Body of pancreas (tissue), 4 donors: Measurements from ENCODE around the gene NRG3. TPM values are rescaled to one million over a fixed set of nuclear protein-coding genes. Genes with fewer than 3 reads are reported as not detected.

Source experiments
- ATAC-seq: fragments of 150-250 bp; one replicate; pipeline ENCODE4 v1.9.1; 2016
- DNase-seq, 4 donors: peaks; one replicate each; pipeline ENCODE4 v3.0.0-alpha.2; 2019
- H3K27ac ChIP-seq, 4 donors: fragments of 200-600 bp; sonication (generic); 1 replicate in 3 of 4; 2 replicates in 1 of 4; pipeline versions ENCODE4 v1.5.1 to v1.6.1; 2016 to 2019; ENCODE audit warnings: mild to moderate bottlenecking in 1 of 4, mixed read lengths in 1 of 4, moderate library complexity in 1 of 4
- H3K27me3 ChIP-seq, 2 donors: fragments of 200-600 bp; sonication (generic); one replicate each; pipeline ENCODE4 v1.6.0; 2016; ENCODE audit warnings: mild to moderate bottlenecking in 1 of 2
- H3K36me3 ChIP-seq, 2 donors: fragments of 200-600 bp; sonication (generic); replicated peaks in 1 of 2; 2 replicates each; pipeline ENCODE4 v1.5.1; 2016; ENCODE audit warnings: low read depth in 2 of 2; ENCODE audit not compliant: insufficient read depth in 1 of 2
- H3K4me1 ChIP-seq: fragments of 200-600 bp; sonication (generic); one replicate; pipeline ENCODE4 v1.6.0; 2016
- H3K4me3 ChIP-seq, 2 donors: fragments of 200-600 bp; sonication (generic); 1 replicate in 1 of 2; 2 replicates in 1 of 2; pipeline ENCODE4 v1.5.1; 2016 to 2019
- H3K9me3 ChIP-seq, 3 donors: fragments of 200-600 bp; sonication (generic); 1 replicate in 2 of 3; 2 replicates in 1 of 3; pipeline ENCODE4 v1.5.1; 2016
- POLR2A ChIP-seq, 3 donors: fragments of 450-650 bp; IDR thresholded peaks; one replicate each; pipeline ENCODE4 v1.6.1; 2016; ENCODE audit warnings: antibody characterized with exemption in 3 of 3, mild to moderate bottlenecking in 2 of 3
- WGBS, 2 donors: methylation state at CpG; one replicate each; pipeline ENCODE4 v1.1.5; 2017; 5-methylcytosine and 5-hydroxymethylcytosine counted together
- intact Hi-C: fragments of 100-400 bp; cut with DNase I; formaldehyde crosslinking; loops from one replicate; pipeline ENCODE4 v1.15.1; 2023
- total RNA-seq, 2 donors: library from RNA; depleted of rRNA; stranded (reverse); fragments of >200 nt; gene quantifications; one replicate each; pipeline ENCODE4 v1.1.0, GENCODE V29; 2016
- TF ChIP-seq, protein P1 (sequence below), 7 experiments: fragments of 450-650 bp in 4 of 7; fragments of 200-600 bp in 3 of 7; sonication (generic) in 3 of 7; IDR thresholded peaks; one replicate each; pipeline ENCODE4 v1.5.1; 2016 to 2019; ENCODE audit warnings: antibody characterized with exemption in 7 of 7

Gene NRG3
- total RNA-seq, 2 donors from 2014 or later: 0.26 TPM; not detected in 1

GRCh38 chr10:82908751-82909150 is 1033.8 kb downstream of the NRG3 start:
- intact Hi-C loops: no loop called here
- DNase-seq (no peak), ATAC-seq (no peak)
- WGBS, 2 donors: 68 to 74% methylated on average over 6 of the region's 6 CpGs
- Histone ChIP-seq H3K27me3 (no peaks in the 10 kb centered on the region), H3K36me3 (no peaks in the 10 kb centered on the region), H3K9me3 (no peaks in the 10 kb centered on the region), H3K27ac (no peak overlapping the region), H3K4me3 (no peak overlapping the region), H3K4me1 (no peaks in the 10 kb centered on the region)
- TF ChIP-seq, protein P1, sequence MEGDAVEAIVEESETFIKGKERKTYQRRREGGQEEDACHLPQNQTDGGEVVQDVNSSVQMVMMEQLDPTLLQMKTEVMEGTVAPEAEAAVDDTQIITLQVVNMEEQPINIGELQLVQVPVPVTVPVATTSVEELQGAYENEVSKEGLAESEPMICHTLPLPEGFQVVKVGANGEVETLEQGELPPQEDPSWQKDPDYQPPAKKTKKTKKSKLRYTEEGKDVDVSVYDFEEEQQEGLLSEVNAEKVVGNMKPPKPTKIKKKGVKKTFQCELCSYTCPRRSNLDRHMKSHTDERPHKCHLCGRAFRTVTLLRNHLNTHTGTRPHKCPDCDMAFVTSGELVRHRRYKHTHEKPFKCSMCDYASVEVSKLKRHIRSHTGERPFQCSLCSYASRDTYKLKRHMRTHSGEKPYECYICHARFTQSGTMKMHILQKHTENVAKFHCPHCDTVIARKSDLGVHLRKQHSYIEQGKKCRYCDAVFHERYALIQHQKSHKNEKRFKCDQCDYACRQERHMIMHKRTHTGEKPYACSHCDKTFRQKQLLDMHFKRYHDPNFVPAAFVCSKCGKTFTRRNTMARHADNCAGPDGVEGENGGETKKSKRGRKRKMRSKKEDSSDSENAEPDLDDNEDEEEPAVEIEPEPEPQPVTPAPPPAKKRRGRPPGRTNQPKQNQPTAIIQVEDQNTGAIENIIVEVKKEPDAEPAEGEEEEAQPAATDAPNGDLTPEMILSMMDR (IDR thresholded peaks at IDR 0.05): no peak
- no peak for TF ChIP-seq POLR2A (IDR thresholded peaks at IDR 0.05)

DNA sequence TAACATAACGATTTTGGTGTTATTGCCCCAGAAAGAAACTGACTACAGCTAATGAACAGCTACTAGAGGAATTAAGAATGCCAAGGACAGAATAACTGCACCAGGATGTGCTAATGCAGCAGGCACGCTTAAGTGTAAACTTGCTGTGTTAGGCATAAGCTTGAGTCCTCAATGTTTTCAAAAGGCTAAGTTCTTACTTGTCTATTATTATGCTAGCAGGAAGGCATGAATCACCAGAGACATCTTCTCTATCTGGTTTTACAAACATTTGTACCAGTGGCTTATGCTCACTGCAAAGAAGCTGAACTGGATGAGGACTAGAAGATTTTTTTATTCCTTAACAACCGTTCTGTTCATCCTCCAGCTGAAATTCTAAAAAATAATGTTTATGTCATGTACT is 1035.3 kb downstream of the NRG3 start:
- Histone ChIP-seq H3K4me1 (no peaks in the 10 kb centered on the region), H3K27me3 (no peaks in the 10 kb centered on the region), H3K36me3 (no peaks in the 10 kb centered on the region), H3K4me3 (no peak overlapping the region), H3K27ac (no peak overlapping the region), H3K9me3 (no peaks in the 10 kb centered on the region)
- DNase-seq (no peak), ATAC-seq (no peak)
- intact Hi-C loops: no loop called here
- TF ChIP-seq POLR2A (IDR thresholded peaks at IDR 0.05): no peak
- TF ChIP-seq, protein P1 (IDR thresholded peaks at IDR 0.05): no peak
- 68 to 73% methylated on average over 3 of the region's 3 CpGs for WGBS, 2 donors

GRCh38 chr10:82914655-82915136 is 1039.7 kb downstream of the NRG3 start:
- intact Hi-C loops: no loop called here
- H3K27me3 ChIP-seq: no peaks in the 10 kb centered on the region
- no peak overlapping the region for H3K27ac ChIP-seq
- no peak for ATAC-seq
- H3K4me3 ChIP-seq: no peak overlapping the region
- no peaks in the 10 kb centered on the region for H3K36me3 ChIP-seq
- no peaks in the 10 kb centered on the region for H3K4me1 ChIP-seq
- no peak for DNase-seq
- no peak for TF ChIP-seq POLR2A (IDR thresholded peaks at IDR 0.05)
- TF ChIP-seq, protein P1 (IDR thresholded peaks at IDR 0.05): no peak
- no peaks in the 10 kb centered on the region for H3K9me3 ChIP-seq

GRCh38 chr10:82916941-82917340 is 1041.9 kb downstream of the NRG3 start:
- Histone ChIP-seq H3K36me3 (no peaks in the 10 kb centered on the region), H3K4me3 (no peak overlapping the region), H3K9me3 (no peaks in the 10 kb centered on the region), H3K27ac (no peak overlapping the region), H3K27me3 (no peaks in the 10 kb centered on the region), H3K4me1 (no peaks in the 10 kb centered on the region)
- WGBS, 2 donors: 79 to 92% methylated on average over 4 of the region's 4 CpGs
- intact Hi-C loops: no loop called here
- ATAC-seq: no peak
- TF ChIP-seq, protein P1 (IDR thresholded peaks at IDR 0.05): no peak
- no peak for TF ChIP-seq POLR2A (IDR thresholded peaks at IDR 0.05)
- no peak for DNase-seq

GRCh38 chr10:82918022-82918421 is 1043.0 kb downstream of the NRG3 start:
- no peaks in the 10 kb centered on the region for H3K27me3 ChIP-seq
- no peak for ATAC-seq

More at GRCh38 chr10:82918022-82918421, 1043.0 kb downstream of the NRG3 start:
- H3K4me3 ChIP-seq: no peak overlapping the region
- no peaks in the 10 kb centered on the region for H3K9me3 ChIP-seq
- no peak overlapping the region for H3K27ac ChIP-seq
- no peaks in the 10 kb centered on the region for H3K36me3 ChIP-seq
- intact Hi-C loops: no loop called here
- TF ChIP-seq, protein P1 (IDR thresholded peaks at IDR 0.05): no peak
- no peak for TF ChIP-seq POLR2A (IDR thresholded peaks at IDR 0.05)
- DNase-seq: no peak
- no peaks in the 10 kb centered on the region for H3K4me1 ChIP-seq
